ENCODE results near the gene TCF19.

- TF ChIP-seq CTCF (IDR thresholded peaks at IDR 0.05): no peak
- TF ChIP-seq POLR2A (IDR thresholded peaks at IDR 0.05): no peak
Observed at GRCh38 chr6:31116661-31117385, 41.6 kb upstream of the TCF19 start.

All from vagina (tissue), 2 donors.